ENCODE results near the gene GPATCH2.

The GPATCH2 gene

DNA sequence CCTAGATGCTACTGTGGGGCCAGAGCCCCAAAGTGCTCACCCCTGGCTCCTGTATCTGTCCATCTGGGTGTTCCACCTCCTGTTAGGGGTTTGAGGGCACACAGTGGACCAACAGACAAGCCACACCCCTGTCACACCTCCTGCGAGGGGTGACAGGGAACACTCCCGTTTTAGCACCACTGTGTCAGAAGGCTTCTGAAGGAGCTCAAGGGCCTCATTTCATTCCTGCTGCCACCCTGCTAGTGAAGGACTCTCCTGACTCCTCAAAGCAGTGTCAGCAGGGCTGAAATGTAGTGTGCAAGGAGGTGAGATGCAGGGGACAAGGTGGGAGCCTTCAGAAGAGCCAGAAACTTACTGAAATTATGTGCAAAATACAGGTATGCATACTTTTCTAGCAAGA lies 174.6 kb downstream of the GPATCH2 start:
- TF ChIP-seq ZFX (IDR thresholded peaks at IDR 0.05; ENCODE audit: borderline replicate concordance), result no peak
- TF ChIP-seq, protein P1, sequence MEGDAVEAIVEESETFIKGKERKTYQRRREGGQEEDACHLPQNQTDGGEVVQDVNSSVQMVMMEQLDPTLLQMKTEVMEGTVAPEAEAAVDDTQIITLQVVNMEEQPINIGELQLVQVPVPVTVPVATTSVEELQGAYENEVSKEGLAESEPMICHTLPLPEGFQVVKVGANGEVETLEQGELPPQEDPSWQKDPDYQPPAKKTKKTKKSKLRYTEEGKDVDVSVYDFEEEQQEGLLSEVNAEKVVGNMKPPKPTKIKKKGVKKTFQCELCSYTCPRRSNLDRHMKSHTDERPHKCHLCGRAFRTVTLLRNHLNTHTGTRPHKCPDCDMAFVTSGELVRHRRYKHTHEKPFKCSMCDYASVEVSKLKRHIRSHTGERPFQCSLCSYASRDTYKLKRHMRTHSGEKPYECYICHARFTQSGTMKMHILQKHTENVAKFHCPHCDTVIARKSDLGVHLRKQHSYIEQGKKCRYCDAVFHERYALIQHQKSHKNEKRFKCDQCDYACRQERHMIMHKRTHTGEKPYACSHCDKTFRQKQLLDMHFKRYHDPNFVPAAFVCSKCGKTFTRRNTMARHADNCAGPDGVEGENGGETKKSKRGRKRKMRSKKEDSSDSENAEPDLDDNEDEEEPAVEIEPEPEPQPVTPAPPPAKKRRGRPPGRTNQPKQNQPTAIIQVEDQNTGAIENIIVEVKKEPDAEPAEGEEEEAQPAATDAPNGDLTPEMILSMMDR (IDR thresholded peaks at IDR 0.05), result no peak
- H3K27ac ChIP-seq, result no peak overlapping the region

DNA sequence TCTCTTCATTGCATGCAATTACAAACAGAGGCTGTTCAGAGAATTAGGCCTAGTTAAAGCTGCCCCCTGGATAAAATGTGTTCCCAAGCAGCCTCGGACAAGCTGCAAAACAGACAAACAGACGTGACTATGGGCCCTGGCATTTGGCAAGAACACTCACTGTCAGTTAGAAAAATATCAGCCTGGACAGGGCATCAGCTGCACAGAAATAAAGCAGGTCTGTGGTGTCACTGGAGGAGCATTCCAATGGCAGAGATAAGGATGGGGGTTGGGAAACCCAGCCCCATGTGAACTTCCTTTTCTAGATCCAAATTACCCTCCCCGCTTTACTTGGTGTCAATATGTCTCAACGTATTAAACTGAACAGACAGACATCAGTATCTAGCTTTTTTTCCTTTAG lies 177.1 kb downstream of the GPATCH2 start:
- no peak overlapping the region for H3K27ac ChIP-seq
- TF ChIP-seq, protein P1 (IDR thresholded peaks at IDR 0.05), result no peak

DNA sequence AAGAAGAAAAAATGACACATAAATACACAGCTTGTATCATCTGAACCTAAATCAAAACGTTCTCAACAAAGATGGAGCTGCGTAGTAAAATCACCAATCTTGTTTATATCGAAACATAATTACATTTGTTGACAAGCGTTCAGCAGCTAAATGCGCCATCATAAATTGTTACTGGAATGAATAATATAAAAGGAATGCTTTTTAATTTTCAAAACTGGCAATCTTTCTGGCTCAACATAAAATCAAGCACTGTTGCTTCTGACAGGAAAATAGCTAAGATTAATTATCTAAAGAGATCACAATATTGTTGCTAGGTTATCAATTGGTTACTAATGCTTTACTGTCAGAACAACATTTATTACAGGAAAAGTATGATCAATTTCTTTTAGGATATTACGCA lies 181.5 kb downstream of the GPATCH2 start:
- no peak overlapping the region for H3K27ac ChIP-seq
- TF ChIP-seq, protein P1 (IDR thresholded peaks at IDR 0.05), result no peak

DNA sequence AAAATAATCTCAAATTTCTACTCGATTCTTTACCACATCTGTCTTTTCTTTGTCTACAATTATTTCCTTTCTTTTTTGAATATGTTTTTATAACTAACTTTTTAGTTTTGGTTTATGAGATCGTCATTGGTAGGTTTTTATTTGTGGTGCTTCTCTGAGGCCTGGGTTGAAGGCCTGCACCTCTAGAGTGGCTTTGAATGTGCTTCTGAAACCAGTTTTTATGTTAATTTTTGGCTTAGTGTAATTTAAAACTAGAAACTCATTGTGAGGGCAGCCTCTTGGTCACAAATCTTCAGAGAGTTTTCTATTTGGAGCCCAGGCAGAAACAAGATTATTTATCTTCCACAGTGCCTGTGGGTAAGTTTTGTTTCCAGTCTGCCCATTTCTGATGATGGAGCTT lies 187.0 kb downstream of the GPATCH2 start:
- no peak for TF ChIP-seq ZFX (IDR thresholded peaks at IDR 0.05; ENCODE audit: borderline replicate concordance)
- TF ChIP-seq, protein P1 (IDR thresholded peaks at IDR 0.05), result no peak
- no peak overlapping the region for H3K27ac ChIP-seq

DNA sequence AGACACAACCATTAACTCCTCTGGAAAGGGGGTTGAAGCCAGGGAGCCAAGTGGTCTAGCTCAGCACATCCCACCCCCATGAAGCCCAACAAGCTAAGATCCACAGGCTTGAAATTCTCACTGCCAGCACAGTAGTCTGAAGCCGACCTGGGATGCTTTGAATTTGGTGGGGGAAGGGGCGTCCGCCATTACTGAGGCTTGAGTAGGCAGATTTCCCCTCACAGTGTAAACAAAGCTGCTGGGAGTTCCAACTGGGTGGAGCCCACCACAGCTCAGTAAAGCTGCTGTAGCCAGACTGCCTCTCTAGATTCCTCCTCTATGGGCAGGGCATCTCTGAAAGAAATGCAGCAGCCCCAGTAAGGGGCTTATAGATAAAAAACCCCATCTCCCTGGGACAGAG lies 193.5 kb downstream of the GPATCH2 start:
- TF ChIP-seq, protein P1 (IDR thresholded peaks at IDR 0.05), result no peak
- no peak for TF ChIP-seq ZFX (IDR thresholded peaks at IDR 0.05; ENCODE audit: borderline replicate concordance)
- H3K27ac ChIP-seq, result no peak overlapping the region

DNA sequence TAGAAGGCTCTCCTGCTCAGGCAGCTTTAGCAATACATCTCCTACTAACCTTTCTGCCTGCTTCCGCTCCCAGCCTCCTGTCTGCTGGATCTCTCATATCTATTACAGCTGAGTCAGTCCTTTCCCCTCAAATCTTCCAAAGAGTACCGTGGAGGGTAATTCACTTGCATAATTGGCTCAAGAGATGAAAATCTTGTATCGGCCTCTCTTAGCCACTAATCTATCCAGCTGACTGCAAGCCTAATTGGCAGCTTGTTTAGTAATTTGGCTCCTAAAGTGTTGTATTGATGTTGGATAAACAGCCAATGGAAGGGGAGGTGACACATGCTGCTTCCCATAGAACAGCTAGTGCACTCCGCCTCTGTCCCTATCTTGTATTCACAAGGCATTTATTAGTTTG lies 195.7 kb downstream of the GPATCH2 start:
- no peak overlapping the region for H3K27ac ChIP-seq
- TF ChIP-seq, protein P1 (IDR thresholded peaks at IDR 0.05), result no peak
- TF ChIP-seq ZFX (IDR thresholded peaks at IDR 0.05; ENCODE audit: borderline replicate concordance), result no peak

DNA sequence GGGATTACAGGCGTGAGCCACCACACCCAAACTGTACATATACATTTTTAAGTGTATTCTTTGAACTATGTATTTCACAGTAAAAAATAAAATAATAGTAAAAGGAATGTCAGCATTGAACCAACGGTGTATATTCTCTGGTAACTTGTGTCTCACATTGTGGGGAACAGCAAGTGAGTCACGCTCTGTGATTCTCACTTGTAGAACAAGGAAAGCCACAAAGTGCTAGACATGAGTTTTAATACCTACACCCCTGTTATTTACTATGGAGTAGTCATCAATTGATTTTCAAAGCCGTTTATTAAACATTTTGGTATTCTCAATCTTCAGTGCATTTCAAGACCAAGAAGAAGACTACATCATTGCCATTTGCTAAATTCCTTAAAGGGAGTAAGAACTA lies 197.2 kb downstream of the GPATCH2 start:
- no peak for TF ChIP-seq ZFX (IDR thresholded peaks at IDR 0.05; ENCODE audit: borderline replicate concordance)
- TF ChIP-seq, protein P1 (IDR thresholded peaks at IDR 0.05), result no peak
- no peak overlapping the region for H3K27ac ChIP-seq

All from 22Rv1 (cell line).